Measurements from ENCODE around the gene ADGRG1.

ADGRG1 gene

GRCh38 chr16:57606147-57606846 is 22.1 kb upstream of the ADGRG1 start:
- DNase-seq, result no peak

- DNase-seq, result no peak
Observed at GRCh38 chr16:57606847-57607501, 21.5 kb upstream of the ADGRG1 start.

- DNase-seq, result no peak
Observed at GRCh38 chr16:57607676-57608461, 20.6 kb upstream of the ADGRG1 start.

- no peak for DNase-seq
Observed at GRCh38 chr16:57608462-57609113, 19.8 kb upstream of the ADGRG1 start.

- DNase-seq, result no peak
Observed at GRCh38 chr16:57609541-57610401, 18.7 kb upstream of the ADGRG1 start.

- no peak for DNase-seq
Observed at GRCh38 chr16:57610611-57611010, 17.8 kb upstream of the ADGRG1 start.

- DNase-seq, result no peak
Observed at GRCh38 chr16:57611181-57611580, 17.2 kb upstream of the ADGRG1 start.

GRCh38 chr16:57611706-57612105 is 16.7 kb upstream of the ADGRG1 start:
- DNase-seq, result no peak

GRCh38 chr16:57612494-57612893 is 15.9 kb upstream of the ADGRG1 start:
- DNase-seq, result no peak

- no peak for DNase-seq
Observed at GRCh38 chr16:57613514-57613913, 14.9 kb upstream of the ADGRG1 start.

- no peak for DNase-seq
Observed at GRCh38 chr16:57614536-57614935, 13.9 kb upstream of the ADGRG1 start.

GRCh38 chr16:57614944-57615343 is 13.5 kb upstream of the ADGRG1 start:
- no peak for DNase-seq

- DNase-seq, result no peak
Observed at GRCh38 chr16:57615813-57616212, 12.6 kb upstream of the ADGRG1 start.

GRCh38 chr16:57616241-57616640 is 12.2 kb upstream of the ADGRG1 start:
- DNase-seq, result no peak

GRCh38 chr16:57616876-57617275 is 11.6 kb upstream of the ADGRG1 start:
- no peak for DNase-seq

- no peak for DNase-seq
Observed at GRCh38 chr16:57617604-57618111, 10.8 kb upstream of the ADGRG1 start.

- no peak for DNase-seq
Observed at GRCh38 chr16:57618296-57619132, 9.9 kb upstream of the ADGRG1 start.

- no peak for DNase-seq
Observed at GRCh38 chr16:57619133-57619605, 9.3 kb upstream of the ADGRG1 start.

- DNase-seq, result no peak
Observed at GRCh38 chr16:57619606-57620334, 8.7 kb upstream of the ADGRG1 start.
